RWPE1 (cell line): ENCODE results near the gene PCMTD2.

Experiments used
- CTCF ChIA-PET: fragments of 350-600 bp; sonication (Branson Sonifier 250); formaldehyde crosslinking; extraction: SDS; loops from one replicate; lab custom pipeline; 2021; lab: Yijun Ruan, JAX
- POLR2A ChIA-PET: fragments of 400-600 bp; formaldehyde crosslinking; extraction: SDS; loops from one replicate; lab custom pipeline; 2020; ENCODE audit warnings: antibody characterized with exemption; ENCODE audit not compliant: low non-redundant PET; lab: Yijun Ruan, JAX
- DNase-seq: peaks from one replicate; pipeline ENCODE4 v3.0.0; 2012; ENCODE audit warnings: low spot score
- H3K27ac ChIP-seq: fragments of 450-650 bp; 2 replicates; pipeline ENCODE4 v1.5.1; 2017
- CTCF ChIP-seq: fragments of 450-650 bp; conservative IDR thresholded peaks from 2 replicates; pipeline ENCODE4 v1.5.1; 2017; ENCODE audit warnings: low read depth, mild to moderate bottlenecking

The PCMTD2 gene

GRCh38 chr20:64237316-64237715 is 18.2 kb upstream of the PCMTD2 start:
- ChIA-PET CTCF (no interaction called here), POLR2A (no interaction called here)
- no peak for DNase-seq
- TF ChIP-seq CTCF = no peak
- no peak overlapping the region for H3K27ac ChIP-seq

- no peak for TF ChIP-seq CTCF
- H3K27ac ChIP-seq = no peak overlapping the region
- no peak for DNase-seq
- POLR2A ChIA-PET = no interaction called here
- CTCF ChIA-PET = interaction anchor here (0.8 kb wide), 1 partner anchor 11 kb away, joined by 3 read pairs; no protein-coding TSS in a partner anchor
These were observed 17.3 kb upstream of the PCMTD2 start for GRCh38 chr20:64238115-64238825.

GRCh38 chr20:64238851-64239387 is 16.6 kb upstream of the PCMTD2 start:
- TF ChIP-seq CTCF = no peak
- DNase-seq = no peak
- no peak overlapping the region for H3K27ac ChIP-seq
- POLR2A ChIA-PET = no interaction called here
- CTCF ChIA-PET = no interaction called here

- H3K27ac ChIP-seq = no peak overlapping the region
- POLR2A ChIA-PET = no interaction called here
- TF ChIP-seq CTCF = no peak
- DNase-seq = no peak
- CTCF ChIA-PET = interaction anchor here (0.6 to 1.4 kb wide), 2 partner anchors 12 to 16 kb away, joined by 3 read pairs; partner anchors contain the start of gene PCMTD2
These were observed 15.9 kb upstream of the PCMTD2 start for GRCh38 chr20:64239449-64240242.

GRCh38 chr20:64240243-64241015 is 15.1 kb upstream of the PCMTD2 start:
- DNase-seq = no peak
- TF ChIP-seq CTCF = no peak
- CTCF ChIA-PET = interaction anchor here (0.6 to 1.4 kb wide), 2 partner anchors 11 to 16 kb away, joined by 3 read pairs; partner anchors contain the start of gene PCMTD2
- POLR2A ChIA-PET = interaction anchor here (0.7 kb wide), 1 partner anchor 26 kb away, joined by 3 read pairs; no protein-coding TSS in a partner anchor
- no peak overlapping the region for H3K27ac ChIP-seq
